Measurements from ENCODE around the gene FAM98B. TPM values are rescaled to one million over a fixed set of nuclear protein-coding genes. Genes with fewer than 3 reads are reported as not detected.

Gene FAM98B
- total RNA-seq, 1 experiment from 2014 or later = 50.0 TPM

GRCh38 chr15:38441130-38441519 is 12.8 kb upstream of the FAM98B start:
- Histone ChIP-seq H3K9me3 (ENCODE audit: control insufficient read depth, low read depth, low read length) (no peaks in the 10 kb centered on the region), H2BK5ac (ENCODE audit: insufficient read length, low read length) (no peak overlapping the region), H3K4me1 (ENCODE audit: insufficient read depth, low read length) (no peaks in the 10 kb centered on the region), H2BK15ac (ENCODE audit: low read depth, low read length) (no peak overlapping the region), H3K27ac (ENCODE audit: insufficient read length, low read depth, low read length) (no peak overlapping the region), H2BK12ac (ENCODE audit: insufficient read length, low read depth, low read length) (peak overlapping the region; percentile 25), H3K4me2 (ENCODE audit: insufficient read depth, insufficient read length, low read length) (no peak overlapping the region), H2AFZ (ENCODE audit: low read length) (no peak overlapping the region), H3K56ac (ENCODE audit: insufficient read length, low read depth, low read length) (no peak overlapping the region), H4K91ac (ENCODE audit: insufficient read length, low read depth, low read length) (no peak overlapping the region), H2AK5ac (ENCODE audit: insufficient read length, low read length) (no peak overlapping the region), H3K23ac (ENCODE audit: insufficient read length, low read depth, low read length) (no peak overlapping the region), H4K8ac (replicated peaks; ENCODE audit: insufficient read length, low read depth, low read length) (no peak overlapping the region), H3K79me2 (ENCODE audit: insufficient read depth, low read length) (no peaks in the 10 kb centered on the region), H3K9ac (ENCODE audit: extremely low read depth, insufficient read length, low read length) (no peak overlapping the region), H2BK120ac (ENCODE audit: low read depth, low read length, poor library complexity, severe bottlenecking) (no peak overlapping the region), H4K20me1 (ENCODE audit: control insufficient read depth, insufficient read depth, insufficient read length) (no peaks in the 10 kb centered on the region), H3K14ac (ENCODE audit: insufficient read depth, low read length) (no peak overlapping the region), H3K27me3 (ENCODE audit: insufficient read depth, low read length) (no peaks in the 10 kb centered on the region), H4K5ac (ENCODE audit: insufficient read length, low read depth, low read length) (no peak overlapping the region), H2BK20ac (ENCODE audit: low read depth, low read length, poor library complexity, severe bottlenecking) (no peak overlapping the region), H3K18ac (ENCODE audit: insufficient read length, low read depth, low read length) (no peak overlapping the region), H3K4ac (ENCODE audit: low read depth, low read length) (no peak overlapping the region), H3K79me1 (ENCODE audit: insufficient read depth, low read depth, low read length, poor library complexity, severe bottlenecking) (no peaks in the 10 kb centered on the region), H3T11ph (ENCODE audit: low read length) (no peak overlapping the region), H3K23me2 (ENCODE audit: insufficient read length, low read depth, low read length, poor library complexity, severe bottlenecking) (no peaks in the 10 kb centered on the region)
- Mint-ChIP-seq H3K4me3 (no peak overlapping the region), H3K36me3 (ENCODE audit: insufficient read depth in 1 of 3, low read depth in 3 of 3) (no peaks in the 10 kb centered on the region; a peak in 1 of 7 replicates), H3K27ac (0 out of 7 replicates have a peak overlapping the region, but pooled peaks of 1 of the 3 experiments have one; percentile 48), H3K9me3 (no peaks in the 10 kb centered on the region; a peak in 1 of 5 replicates), H3K4me1 (peaks cover 5 to 7% of the 10 kb centered on the region in 2 experiments), H3K27me3 (ENCODE audit: low read depth) (peaks cover 9% of the 10 kb centered on the region)
- no CpG with 5 or more reads among the region's 3 CpGs for whole genome bisulfite sequencing (ENCODE audit: extremely low coverage, insufficient read length, low lambda C conversion rate)
- no peak for DNase-seq
- TF ChIP-seq CTCF (conservative IDR thresholded peaks at IDR 0.05) = no peak

Measured in H9 (cell line).